ENCODE results near the gene PCDH15. TPM values are rescaled to one million over a fixed set of nuclear protein-coding genes. Genes with fewer than 3 reads are reported as not detected.
A peak's percentile ranks its signal among the peaks of the same experiment; 100 is the strongest.

Gene PCDH15
- total and polyA plus RNA-seq, 2 experiments from 2014 or later: 1.1 to 1.7 TPM

GRCh38 chr10:53894145-53894544 lies 906.9 kb downstream of the PCDH15 start:
- H3K79me2 ChIP-seq: no peaks in the 10 kb centered on the region
- no peaks in the 10 kb centered on the region for H3K36me3 ChIP-seq (replicated peaks; ENCODE audit: insufficient read depth, low read depth)
- H3K4me3 ChIP-seq: no peak overlapping the region
- no peak overlapping the region for H2AFZ ChIP-seq
- no peaks in the 10 kb centered on the region for H4K20me1 ChIP-seq (ENCODE audit: insufficient read depth, poor library complexity, severe bottlenecking)
- no peaks in the 10 kb centered on the region for H3K9me3 ChIP-seq (ENCODE audit: low read depth)
- H3K27ac ChIP-seq: no peak overlapping the region
- H3K27me3 ChIP-seq: no peaks in the 10 kb centered on the region
- no peak for TF ChIP-seq EZH2 (IDR thresholded peaks at IDR 0.05; ENCODE audit: borderline replicate concordance)
- TF ChIP-seq CTCF (IDR thresholded peaks at IDR 0.05; ENCODE audit: poor library complexity): no peak
- TF ChIP-seq EZH2phosphoT487 (IDR thresholded peaks at IDR 0.05; ENCODE audit: low read depth, severe bottlenecking, unreplicated experiment): no peak
- no peak overlapping the region for H3K4me2 ChIP-seq
- no peaks in the 10 kb centered on the region for H3K4me1 ChIP-seq (ENCODE audit: insufficient read depth)
- H3K9me2 ChIP-seq (replicated peaks; ENCODE audit: insufficient read depth): no peaks in the 10 kb centered on the region
- no peak for DNase-seq (ENCODE audit: low spot score)
- WGBS (ENCODE audit: low lambda C conversion rate, missing lambda C conversion rate): 65% methylated on average over 5 of the region's 5 CpGs

- no peak for TF ChIP-seq EZH2 (IDR thresholded peaks at IDR 0.05; ENCODE audit: borderline replicate concordance)
- TF ChIP-seq EZH2phosphoT487 (IDR thresholded peaks at IDR 0.05; ENCODE audit: low read depth, severe bottlenecking, unreplicated experiment): no peak
- TF ChIP-seq CTCF (IDR thresholded peaks at IDR 0.05; ENCODE audit: poor library complexity): no peak
- no peaks in the 10 kb centered on the region for H3K9me3 ChIP-seq (ENCODE audit: low read depth)
- DNase-seq (ENCODE audit: low spot score): no peak
- H3K4me3 ChIP-seq: no peak overlapping the region
- H3K27ac ChIP-seq: no peak overlapping the region
- H3K9me2 ChIP-seq (replicated peaks; ENCODE audit: insufficient read depth): no peaks in the 10 kb centered on the region
- H4K20me1 ChIP-seq (ENCODE audit: insufficient read depth, poor library complexity, severe bottlenecking): no peaks in the 10 kb centered on the region
- H2AFZ ChIP-seq: no peak overlapping the region
- H3K79me2 ChIP-seq: no peaks in the 10 kb centered on the region
- H3K27me3 ChIP-seq: no peaks in the 10 kb centered on the region
- H3K4me2 ChIP-seq: no peak overlapping the region
- H3K4me1 ChIP-seq (ENCODE audit: insufficient read depth): no peaks in the 10 kb centered on the region
- WGBS (ENCODE audit: low lambda C conversion rate, missing lambda C conversion rate): 100% methylated on average over 1 of the region's 1 CpG
- no peaks in the 10 kb centered on the region for H3K36me3 ChIP-seq (replicated peaks; ENCODE audit: insufficient read depth, low read depth)
Measured at GRCh38 chr10:53893061-53893460, 908.0 kb downstream of the PCDH15 start.

- Histone ChIP-seq H2AFZ (no peak overlapping the region), H3K4me3 (no peak overlapping the region), H3K9me3 (ENCODE audit: low read depth) (no peaks in the 10 kb centered on the region), H3K4me2 (peak overlapping the region; percentile 39), H3K27me3 (no peaks in the 10 kb centered on the region), H3K4me1 (ENCODE audit: insufficient read depth) (no peaks in the 10 kb centered on the region), H3K9me2 (replicated peaks; ENCODE audit: insufficient read depth) (no peaks in the 10 kb centered on the region), H3K36me3 (replicated peaks; ENCODE audit: insufficient read depth, low read depth) (no peaks in the 10 kb centered on the region), H4K20me1 (ENCODE audit: insufficient read depth, poor library complexity, severe bottlenecking) (no peaks in the 10 kb centered on the region), H3K79me2 (no peaks in the 10 kb centered on the region), H3K27ac (peak overlapping the region; percentile 2)
- peak; percentile 45 for DNase-seq (ENCODE audit: low spot score)
- TF ChIP-seq EZH2phosphoT487 (IDR thresholded peaks at IDR 0.05; ENCODE audit: low read depth, severe bottlenecking, unreplicated experiment) (peak; percentile 51), EZH2 (IDR thresholded peaks at IDR 0.05; ENCODE audit: borderline replicate concordance) (peak; percentile 43), CTCF (IDR thresholded peaks at IDR 0.05; ENCODE audit: poor library complexity) (no peak)
- WGBS (ENCODE audit: low lambda C conversion rate, missing lambda C conversion rate): 49% methylated on average over 9 of the region's 9 CpGs
Measured at GRCh38 chr10:53886325-53887300, 914.4 kb downstream of the PCDH15 start.
